HG03064 (cell line): Measurements from ENCODE around the gene C10orf67.
"Not testable (repeated sequence)": the region's sequence is repeated elsewhere in the genome, so short reads cannot be mapped to it uniquely, and the experiment has no call there.

ENCODE experiments used
- ATAC-seq: cut with Tn5 transposase; IDR thresholded peaks from one replicate; pipeline ENCODE4 v1.9.1; 2021; ENCODE audit warnings: low read depth; ENCODE audit not compliant: unreplicated experiment

The C10orf67 gene

GRCh38 chr10:23362879-23363792 lies 18.5 kb upstream of the C10orf67 start:
- ATAC-seq, result peak; percentile 32

GRCh38 chr10:23362069-23362830 lies 17.7 kb upstream of the C10orf67 start:
- ATAC-seq, result peak; percentile 56

GRCh38 chr10:23361665-23362064 lies 17.1 kb upstream of the C10orf67 start:
- ATAC-seq, result no peak

GRCh38 chr10:23359692-23360380 lies 15.2 kb upstream of the C10orf67 start:
- ATAC-seq, result no peak

- no peak for ATAC-seq
Measured at GRCh38 chr10:23358357-23358756, 13.8 kb upstream of the C10orf67 start.

- no peak for ATAC-seq
Measured at GRCh38 chr10:23354630-23355279, 10.2 kb upstream of the C10orf67 start.

GRCh38 chr10:23351926-23352519 lies 7.4 kb upstream of the C10orf67 start:
- no peak for ATAC-seq

GRCh38 chr10:23350706-23351105 lies 6.1 kb upstream of the C10orf67 start:
- ATAC-seq, result not testable (repeated sequence)

- no peak for ATAC-seq
Measured at GRCh38 chr10:23345861-23346260, 1.3 kb upstream of the C10orf67 start.

GRCh38 chr10:23343591-23344240 lies 881 bp downstream of the C10orf67 start:
- no peak for ATAC-seq

- ATAC-seq, result no peak
Measured at GRCh38 chr10:23342213-23342884, 2.2 kb downstream of the C10orf67 start.

GRCh38 chr10:23341004-23341403 lies 3.6 kb downstream of the C10orf67 start:
- no peak for ATAC-seq

GRCh38 chr10:23340354-23340753 lies 4.2 kb downstream of the C10orf67 start:
- ATAC-seq, result no peak

GRCh38 chr10:23338886-23339285 lies 5.7 kb downstream of the C10orf67 start:
- no peak for ATAC-seq

GRCh38 chr10:23338155-23338828 lies 6.3 kb downstream of the C10orf67 start:
- ATAC-seq, result no peak

GRCh38 chr10:23337616-23338015 lies 7.0 kb downstream of the C10orf67 start:
- no peak for ATAC-seq

- ATAC-seq, result no peak
Measured at GRCh38 chr10:23331567-23332301, 12.9 kb downstream of the C10orf67 start.

GRCh38 chr10:23330948-23331347 lies 13.6 kb downstream of the C10orf67 start:
- no peak for ATAC-seq
